ENCODE measurements around the gene ADCY10.
"Not testable (repeated sequence)": the region's sequence is repeated elsewhere in the genome, so short reads cannot be mapped to it uniquely, and the experiment has no call there.

Gene ADCY10

DNA sequence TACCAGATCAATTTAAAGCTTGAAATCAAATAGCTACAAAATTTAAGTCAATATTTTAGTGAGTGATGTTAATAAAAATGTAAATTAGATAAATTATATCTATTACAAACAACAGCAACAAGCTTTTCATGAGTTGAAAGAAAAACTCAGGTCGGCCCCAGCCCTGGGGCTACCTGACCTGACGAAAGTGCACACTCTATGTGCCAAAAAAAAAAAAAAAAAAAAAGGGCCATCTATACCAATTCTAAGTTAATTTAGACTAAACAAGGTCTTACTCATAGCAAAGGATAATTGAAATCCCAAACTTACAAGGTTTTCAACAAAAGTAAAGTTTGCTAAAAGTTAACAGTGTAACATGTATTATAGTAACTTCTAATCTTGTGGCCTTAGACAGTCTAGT, 47.6 kb downstream of the ADCY10 start:
- not testable (repeated sequence) for ATAC-seq

DNA sequence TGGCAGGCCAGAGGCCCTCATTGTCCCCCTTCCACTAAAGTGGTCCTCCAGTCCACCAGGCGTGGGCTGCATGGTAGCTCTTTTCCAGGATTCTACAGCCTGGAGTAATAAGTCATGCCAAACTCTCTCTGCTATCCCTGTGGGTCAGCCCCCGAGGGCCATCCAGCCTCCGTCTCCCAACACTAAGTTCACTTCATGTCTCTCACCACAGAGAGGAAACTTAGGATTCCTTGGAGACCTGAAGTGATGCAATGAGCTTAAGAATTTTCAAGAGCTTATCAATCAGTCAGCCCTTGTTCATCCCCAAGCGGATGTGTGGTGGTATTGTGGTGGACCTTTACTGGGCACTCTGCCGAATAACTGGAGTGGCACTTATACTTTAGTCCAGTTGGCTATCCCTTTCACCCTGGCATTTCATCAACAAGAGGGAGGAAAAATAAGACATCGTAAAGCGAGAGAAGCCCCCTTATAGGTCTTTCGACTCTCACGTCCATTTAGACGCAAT, 48.1 kb downstream of the ADCY10 start:
- ATAC-seq: not testable (repeated sequence)

DNA sequence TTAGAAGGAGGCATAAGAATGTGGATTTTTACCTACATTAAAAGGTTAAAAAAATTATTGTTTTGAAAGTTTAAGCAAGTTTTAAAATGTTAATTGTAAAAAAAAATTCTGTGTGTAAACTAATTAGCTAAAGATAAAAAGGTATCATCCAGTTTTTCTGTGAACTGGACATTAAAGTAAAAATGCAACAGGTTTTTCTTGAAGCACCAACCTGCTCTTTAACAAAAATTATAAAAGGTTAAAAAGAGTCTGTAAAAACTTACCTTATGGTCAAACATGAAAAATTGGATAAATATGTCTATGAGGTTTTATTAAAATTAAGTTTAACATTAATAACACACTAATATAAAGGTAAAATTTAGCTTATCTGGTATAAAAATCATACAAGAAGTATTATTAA, 48.7 kb downstream of the ADCY10 start:
- not testable (repeated sequence) for ATAC-seq

- ATAC-seq: no peak
- TF ChIP-seq CREB5 (CRISPR knock-in tag; IDR thresholded peaks at IDR 0.05; ENCODE audit: low read depth) (no peak), ZC3H10 (CRISPR knock-in tag; IDR thresholded peaks at IDR 0.05) (no peak), ZNF565 (CRISPR knock-in tag; conservative IDR thresholded peaks at IDR 0.05; ENCODE audit: low read depth) (no peak), ZNF70 (CRISPR knock-in tag; IDR thresholded peaks at IDR 0.05) (no peak), ISL1 (CRISPR knock-in tag; IDR thresholded peaks at IDR 0.05) (no peak), OSR1 (CRISPR knock-in tag; IDR thresholded peaks at IDR 0.05) (no peak), SNAI2 (CRISPR knock-in tag; IDR thresholded peaks at IDR 0.05) (no peak), ARNTL (CRISPR knock-in tag; IDR thresholded peaks at IDR 0.05; ENCODE audit: borderline replicate concordance, low read depth) (no peak), CSDC2 (CRISPR knock-in tag; IDR thresholded peaks at IDR 0.05) (no peak), ZFP30 (CRISPR knock-in tag; IDR thresholded peaks at IDR 0.05) (no peak), TOX (CRISPR knock-in tag; IDR thresholded peaks at IDR 0.05; ENCODE audit: borderline replicate concordance) (no peak), ZNF8 (CRISPR knock-in tag; IDR thresholded peaks at IDR 0.05) (no peak), PPARA (CRISPR knock-in tag; IDR thresholded peaks at IDR 0.05; ENCODE audit: borderline replicate concordance) (no peak), TCF4 (CRISPR knock-in tag; IDR thresholded peaks at IDR 0.05; ENCODE audit: borderline replicate concordance) (no peak), POU6F1 (CRISPR knock-in tag; IDR thresholded peaks at IDR 0.05; ENCODE audit: borderline replicate concordance, low read depth) (no peak), ESRRG (CRISPR knock-in tag; IDR thresholded peaks at IDR 0.05) (no peak)
- TF ChIP-seq, protein P1, sequence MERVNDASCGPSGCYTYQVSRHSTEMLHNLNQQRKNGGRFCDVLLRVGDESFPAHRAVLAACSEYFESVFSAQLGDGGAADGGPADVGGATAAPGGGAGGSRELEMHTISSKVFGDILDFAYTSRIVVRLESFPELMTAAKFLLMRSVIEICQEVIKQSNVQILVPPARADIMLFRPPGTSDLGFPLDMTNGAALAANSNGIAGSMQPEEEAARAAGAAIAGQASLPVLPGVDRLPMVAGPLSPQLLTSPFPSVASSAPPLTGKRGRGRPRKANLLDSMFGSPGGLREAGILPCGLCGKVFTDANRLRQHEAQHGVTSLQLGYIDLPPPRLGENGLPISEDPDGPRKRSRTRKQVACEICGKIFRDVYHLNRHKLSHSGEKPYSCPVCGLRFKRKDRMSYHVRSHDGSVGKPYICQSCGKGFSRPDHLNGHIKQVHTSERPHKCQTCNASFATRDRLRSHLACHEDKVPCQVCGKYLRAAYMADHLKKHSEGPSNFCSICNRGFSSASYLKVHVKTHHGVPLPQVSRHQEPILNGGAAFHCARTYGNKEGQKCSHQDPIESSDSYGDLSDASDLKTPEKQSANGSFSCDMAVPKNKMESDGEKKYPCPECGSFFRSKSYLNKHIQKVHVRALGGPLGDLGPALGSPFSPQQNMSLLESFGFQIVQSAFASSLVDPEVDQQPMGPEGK (CRISPR knock-in tag; IDR thresholded peaks at IDR 0.05; ENCODE audit: borderline replicate concordance): no peak
Measured at GRCh38 chr1:167864392-167865032, 49.4 kb downstream of the ADCY10 start.

DNA sequence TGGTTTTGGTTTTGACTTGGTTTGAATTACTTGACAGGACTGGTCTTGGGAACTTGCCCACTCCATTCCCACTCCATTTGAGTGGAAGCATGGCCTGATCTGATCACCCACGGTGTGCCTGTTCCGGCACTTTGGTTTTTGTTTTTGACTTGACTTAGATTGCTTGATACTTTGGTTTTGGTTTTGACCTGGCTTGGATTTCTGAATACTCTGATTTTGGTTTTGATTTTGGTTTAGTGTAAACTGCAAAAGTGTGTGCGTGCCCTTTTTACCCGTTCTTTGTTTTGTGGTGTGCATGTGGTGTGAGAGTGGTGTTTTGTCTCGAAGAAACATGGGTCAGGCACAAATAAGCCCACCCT, 50.0 kb downstream of the ADCY10 start:
- no peak for TF ChIP-seq GLIS3 (CRISPR knock-in tag; IDR thresholded peaks at IDR 0.05)
- no peak for ATAC-seq

- ATAC-seq: not testable (repeated sequence)
Measured at GRCh38 chr1:167863191-167863920, 50.6 kb downstream of the ADCY10 start.

- ATAC-seq: no peak; the same call in 2 of the 3 replicates
- TF ChIP-seq ZNF565 (CRISPR knock-in tag; conservative IDR thresholded peaks at IDR 0.05; ENCODE audit: low read depth) (no peak), CREB5 (CRISPR knock-in tag; IDR thresholded peaks at IDR 0.05; ENCODE audit: low read depth) (no peak), POU6F1 (CRISPR knock-in tag; IDR thresholded peaks at IDR 0.05; ENCODE audit: borderline replicate concordance, low read depth) (no peak), TOX (CRISPR knock-in tag; IDR thresholded peaks at IDR 0.05; ENCODE audit: borderline replicate concordance) (no peak)
- TF ChIP-seq, protein P2, sequence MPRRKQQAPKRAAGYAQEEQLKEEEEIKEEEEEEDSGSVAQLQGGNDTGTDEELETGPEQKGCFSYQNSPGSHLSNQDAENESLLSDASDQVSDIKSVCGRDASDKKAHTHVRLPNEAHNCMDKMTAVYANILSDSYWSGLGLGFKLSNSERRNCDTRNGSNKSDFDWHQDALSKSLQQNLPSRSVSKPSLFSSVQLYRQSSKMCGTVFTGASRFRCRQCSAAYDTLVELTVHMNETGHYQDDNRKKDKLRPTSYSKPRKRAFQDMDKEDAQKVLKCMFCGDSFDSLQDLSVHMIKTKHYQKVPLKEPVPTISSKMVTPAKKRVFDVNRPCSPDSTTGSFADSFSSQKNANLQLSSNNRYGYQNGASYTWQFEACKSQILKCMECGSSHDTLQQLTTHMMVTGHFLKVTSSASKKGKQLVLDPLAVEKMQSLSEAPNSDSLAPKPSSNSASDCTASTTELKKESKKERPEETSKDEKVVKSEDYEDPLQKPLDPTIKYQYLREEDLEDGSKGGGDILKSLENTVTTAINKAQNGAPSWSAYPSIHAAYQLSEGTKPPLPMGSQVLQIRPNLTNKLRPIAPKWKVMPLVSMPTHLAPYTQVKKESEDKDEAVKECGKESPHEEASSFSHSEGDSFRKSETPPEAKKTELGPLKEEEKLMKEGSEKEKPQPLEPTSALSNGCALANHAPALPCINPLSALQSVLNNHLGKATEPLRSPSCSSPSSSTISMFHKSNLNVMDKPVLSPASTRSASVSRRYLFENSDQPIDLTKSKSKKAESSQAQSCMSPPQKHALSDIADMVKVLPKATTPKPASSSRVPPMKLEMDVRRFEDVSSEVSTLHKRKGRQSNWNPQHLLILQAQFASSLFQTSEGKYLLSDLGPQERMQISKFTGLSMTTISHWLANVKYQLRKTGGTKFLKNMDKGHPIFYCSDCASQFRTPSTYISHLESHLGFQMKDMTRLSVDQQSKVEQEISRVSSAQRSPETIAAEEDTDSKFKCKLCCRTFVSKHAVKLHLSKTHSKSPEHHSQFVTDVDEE (CRISPR knock-in tag; IDR thresholded peaks at IDR 0.05): no peak
Measured at GRCh38 chr1:167862432-167863076, 51.4 kb downstream of the ADCY10 start.

Data from SK-N-SH treated with all-trans-retinoic acid at 6 μM for 48 hours (cell line).